Measurements from ENCODE around the gene AMHR2. TPM values are rescaled to one million over a fixed set of nuclear protein-coding genes. Genes with fewer than 3 reads are reported as not detected.
"Not testable (repeated sequence)": the region's sequence is repeated elsewhere in the genome, so short reads cannot be mapped to it uniquely, and the experiment has no call there.

AMHR2 gene
- total RNA-seq, 2 experiments from 2014 or later = not detected

- no peak for DNase-seq
- H3K4me3 Mint-ChIP-seq = peak overlapping the region; percentile 52
- peak overlapping the region; percentile 57 for H3K27ac Mint-ChIP-seq
- CTCF ChIA-PET = interaction anchor here (1.6 to 4.5 kb wide), 5 partner anchors 29 to 60 kb away, joined by 4 to 91 read pairs (median 15); no protein-coding TSS in a partner anchor
- ATAC-seq = no peak
- H3K36me3 Mint-ChIP-seq (ENCODE audit: low read depth) = peaks cover 50% of the 10 kb centered on the region
- peaks cover 55% of the 10 kb centered on the region for H3K4me1 Mint-ChIP-seq (ENCODE audit: low read depth)
- POLR2A ChIA-PET = interaction anchor here (0.5 to 1.0 kb wide), 4 partner anchors 31 to 1010 kb away, joined by 3 read pairs; no protein-coding TSS in a partner anchor
- H3K27me3 Mint-ChIP-seq (ENCODE audit: low read depth) = no peaks in the 10 kb centered on the region
- no peaks in the 10 kb centered on the region for H3K9me3 Mint-ChIP-seq (ENCODE audit: insufficient read depth)
Measured at GRCh38 chr12:53383258-53383657, 40.4 kb upstream of the AMHR2 start.

- Mint-ChIP-seq H3K4me1 (ENCODE audit: low read depth) (peaks cover 73% of the 10 kb centered on the region), H3K36me3 (ENCODE audit: low read depth) (peaks cover 62% of the 10 kb centered on the region), H3K4me3 (peak overlapping the region; percentile 32)
- H3K27me3 Mint-ChIP-seq (ENCODE audit: low read depth); DNase-seq; POLR2A ChIA-PET; H3K27ac Mint-ChIP-seq; ATAC-seq; H3K9me3 Mint-ChIP-seq (ENCODE audit: insufficient read depth): not testable (repeated sequence)
- CTCF ChIA-PET = interaction anchor here (1.0 to 2.8 kb wide), 6 partner anchors 10 to 65 kb away, joined by 3 to 27 read pairs (median 4); partner anchors contain the start of gene AAAS
Measured at GRCh38 chr12:53386381-53386780, 37.3 kb upstream of the AMHR2 start.

GRCh38 chr12:53388932-53389331 lies 34.7 kb upstream of the AMHR2 start:
- POLR2A ChIA-PET = interaction anchor here (1.7 to 1.8 kb wide), 2 partner anchors 10 to 65 kb away, joined by 3 to 6 read pairs; partner anchors contain the start of gene SP1
- H3K4me1 Mint-ChIP-seq (ENCODE audit: low read depth) = peaks cover 52% of the 10 kb centered on the region
- DNase-seq (no peak), ATAC-seq (no peak)
- no peaks in the 10 kb centered on the region for H3K27me3 Mint-ChIP-seq (ENCODE audit: low read depth)
- H3K27ac Mint-ChIP-seq = no peak overlapping the region
- H3K4me3 Mint-ChIP-seq = no peak overlapping the region
- peaks cover 41% of the 10 kb centered on the region for H3K36me3 Mint-ChIP-seq (ENCODE audit: low read depth)
- H3K9me3 Mint-ChIP-seq (ENCODE audit: insufficient read depth) = no peaks in the 10 kb centered on the region
- CTCF ChIA-PET = interaction anchor here (0.7 to 2.8 kb wide), 4 partner anchors 10 to 68 kb away, joined by 3 to 27 read pairs (median 6); partner anchors contain the start of gene AAAS

GRCh38 chr12:53389702-53390101 lies 34.0 kb upstream of the AMHR2 start:
- ChIA-PET POLR2A (interaction anchor here (1.7 kb wide), 1 partner anchor 66 kb away, joined by 3 read pairs; no protein-coding TSS in a partner anchor), CTCF (interaction anchor here (1.2 kb wide), 1 partner anchor 69 kb away, joined by 3 read pairs; the partner anchor contains the start of gene AAAS)
- no peak for DNase-seq
- Mint-ChIP-seq H3K4me3 (no peak overlapping the region), H3K4me1 (ENCODE audit: low read depth) (peaks cover 46% of the 10 kb centered on the region), H3K9me3 (ENCODE audit: insufficient read depth) (no peaks in the 10 kb centered on the region), H3K36me3 (ENCODE audit: low read depth) (peaks cover 36% of the 10 kb centered on the region), H3K27ac (peak overlapping the region; percentile 5), H3K27me3 (ENCODE audit: low read depth) (no peaks in the 10 kb centered on the region)
- no peak for ATAC-seq

- POLR2A ChIA-PET = no interaction called here
- CTCF ChIA-PET = interaction anchor here (1.0 to 1.1 kb wide), 3 partner anchors 10 to 39 kb away, joined by 3 to 7 read pairs (median 4); no protein-coding TSS in a partner anchor
- H3K4me1 Mint-ChIP-seq (ENCODE audit: low read depth) = peaks cover 37% of the 10 kb centered on the region
- no peak overlapping the region for H3K4me3 Mint-ChIP-seq
- no peak for ATAC-seq
- H3K27me3 Mint-ChIP-seq (ENCODE audit: low read depth) = no peaks in the 10 kb centered on the region
- no peaks in the 10 kb centered on the region for H3K9me3 Mint-ChIP-seq (ENCODE audit: insufficient read depth)
- no peak for DNase-seq
- peaks cover 28% of the 10 kb centered on the region for H3K36me3 Mint-ChIP-seq (ENCODE audit: low read depth)
- H3K27ac Mint-ChIP-seq = no peak overlapping the region
Measured at GRCh38 chr12:53391724-53392123, 31.9 kb upstream of the AMHR2 start.

- H3K27me3 Mint-ChIP-seq (ENCODE audit: low read depth) = no peaks in the 10 kb centered on the region
- ChIA-PET POLR2A (no interaction called here), CTCF (no interaction called here)
- no peak for ATAC-seq
- peaks cover 20% of the 10 kb centered on the region for H3K36me3 Mint-ChIP-seq (ENCODE audit: low read depth)
- no peak overlapping the region for H3K27ac Mint-ChIP-seq
- H3K4me3 Mint-ChIP-seq = no peak overlapping the region
- H3K4me1 Mint-ChIP-seq (ENCODE audit: low read depth) = peaks cover 8% of the 10 kb centered on the region
- DNase-seq = no peak
- no peaks in the 10 kb centered on the region for H3K9me3 Mint-ChIP-seq (ENCODE audit: insufficient read depth)
Measured at GRCh38 chr12:53399896-53400295, 23.8 kb upstream of the AMHR2 start.

GRCh38 chr12:53402351-53402750 lies 21.3 kb upstream of the AMHR2 start:
- ATAC-seq; H3K27me3 Mint-ChIP-seq (ENCODE audit: low read depth); DNase-seq; H3K27ac Mint-ChIP-seq; POLR2A ChIA-PET; H3K4me3 Mint-ChIP-seq; H3K9me3 Mint-ChIP-seq (ENCODE audit: insufficient read depth): not testable (repeated sequence)
- H3K4me1 Mint-ChIP-seq (ENCODE audit: low read depth) = peaks cover 11% of the 10 kb centered on the region
- H3K36me3 Mint-ChIP-seq (ENCODE audit: low read depth) = peaks cover 26% of the 10 kb centered on the region
- CTCF ChIA-PET = interaction anchor here (1.1 to 1.5 kb wide), 3 partner anchors 21 to 81 kb away, joined by 4 to 5 read pairs (median 4); partner anchors contain the start of gene AAAS

- no peaks in the 10 kb centered on the region for H3K27me3 Mint-ChIP-seq (ENCODE audit: low read depth)
- no peak for ATAC-seq
- H3K27ac Mint-ChIP-seq = no peak overlapping the region
- H3K9me3 Mint-ChIP-seq (ENCODE audit: insufficient read depth) = no peaks in the 10 kb centered on the region
- ChIA-PET CTCF (interaction anchor here (2.6 kb wide), 1 partner anchor 18 kb away, joined by 11 read pairs; no protein-coding TSS in a partner anchor), POLR2A (no interaction called here)
- peaks cover 8% of the 10 kb centered on the region for H3K4me1 Mint-ChIP-seq (ENCODE audit: low read depth)
- no peak overlapping the region for H3K4me3 Mint-ChIP-seq
- H3K36me3 Mint-ChIP-seq (ENCODE audit: low read depth) = peaks cover 25% of the 10 kb centered on the region
- DNase-seq = no peak
Measured at GRCh38 chr12:53402871-53403270, 20.8 kb upstream of the AMHR2 start.

GRCh38 chr12:53410951-53411350 lies 12.7 kb upstream of the AMHR2 start:
- POLR2A ChIA-PET = no interaction called here
- Mint-ChIP-seq H3K9me3 (ENCODE audit: insufficient read depth) (no peaks in the 10 kb centered on the region), H3K4me3 (no peak overlapping the region), H3K27ac (no peak overlapping the region), H3K4me1 (ENCODE audit: low read depth) (peaks cover 20% of the 10 kb centered on the region), H3K27me3 (ENCODE audit: low read depth) (no peaks in the 10 kb centered on the region), H3K36me3 (ENCODE audit: low read depth) (peaks cover 45% of the 10 kb centered on the region)
- ATAC-seq (no peak), DNase-seq (no peak)
- CTCF ChIA-PET = interaction anchor here (1.0 to 6.4 kb wide), 4 partner anchors 10 to 90 kb away, joined by 3 to 42 read pairs (median 12); partner anchors contain the start of gene AAAS

- H3K27ac Mint-ChIP-seq = no peak overlapping the region
- DNase-seq = no peak
- no peak overlapping the region for H3K4me3 Mint-ChIP-seq
- H3K27me3 Mint-ChIP-seq (ENCODE audit: low read depth) = no peaks in the 10 kb centered on the region
- ChIA-PET CTCF (interaction anchor here (0.7 to 6.4 kb wide), 4 partner anchors 17 to 69 kb away, joined by 3 to 42 read pairs (median 4); no protein-coding TSS in a partner anchor), POLR2A (no interaction called here)
- no peak for ATAC-seq
- no peaks in the 10 kb centered on the region for H3K9me3 Mint-ChIP-seq (ENCODE audit: insufficient read depth)
- peaks cover 24% of the 10 kb centered on the region for H3K4me1 Mint-ChIP-seq (ENCODE audit: low read depth)
- H3K36me3 Mint-ChIP-seq (ENCODE audit: low read depth) = peaks cover 37% of the 10 kb centered on the region
Measured at GRCh38 chr12:53413485-53414204, 10.0 kb upstream of the AMHR2 start.

GRCh38 chr12:53414756-53415417 lies 8.8 kb upstream of the AMHR2 start:
- DNase-seq (no peak), ATAC-seq (no peak)
- ChIA-PET CTCF (interaction anchor here (0.8 to 6.4 kb wide), 5 partner anchors 10 to 94 kb away, joined by 3 to 42 read pairs (median 4); no protein-coding TSS in a partner anchor), POLR2A (no interaction called here)
- H3K9me3 Mint-ChIP-seq (ENCODE audit: insufficient read depth) = no peaks in the 10 kb centered on the region
- H3K27ac Mint-ChIP-seq = no peak overlapping the region
- H3K4me3 Mint-ChIP-seq = no peak overlapping the region
- peaks cover 24% of the 10 kb centered on the region for H3K4me1 Mint-ChIP-seq (ENCODE audit: low read depth)
- H3K27me3 Mint-ChIP-seq (ENCODE audit: low read depth) = no peaks in the 10 kb centered on the region
- H3K36me3 Mint-ChIP-seq (ENCODE audit: low read depth) = peaks cover 32% of the 10 kb centered on the region
